RWPE2 (cell line): Measurements from ENCODE around the gene PIM1.

Source experiments
- ATAC-seq: fragments of 200-7000 bp; cut with Tn5 transposase; 3 replicates; pipeline ENCODE4 v1.9.1; 2021; ENCODE audit warnings: low read depth
- DNase-seq: peaks from one replicate; pipeline ENCODE4 v3.0.0-alpha.2; 2020; ENCODE audit warnings: low spot score
- H3K27ac ChIP-seq: fragments of 450-650 bp; 2 replicates; pipeline ENCODE4 v1.5.1; 2017; ENCODE audit warnings: mild to moderate bottlenecking; ENCODE audit not compliant: poor library complexity, severe bottlenecking
- H3K27me3 ChIP-seq: fragments of 250-450 bp; sonication (Bioruptor Pico); 2 replicates; pipeline ENCODE4 v1.5.1; 2021; ENCODE audit warnings: mild to moderate bottlenecking, moderate library complexity; ENCODE audit not compliant: insufficient read depth, poor library complexity, severe bottlenecking
- H3K36me3 ChIP-seq: fragments of 250-450 bp; sonication (Bioruptor Pico); 2 replicates; pipeline ENCODE4 v1.5.1; 2020; ENCODE audit warnings: low read depth, mild to moderate bottlenecking, moderate library complexity
- H3K4me1 ChIP-seq: fragments of 250-450 bp; sonication (Bioruptor Pico); 2 replicates; pipeline ENCODE4 v1.5.1; 2021; ENCODE audit warnings: mild to moderate bottlenecking, moderate library complexity; ENCODE audit not compliant: insufficient read depth, poor library complexity, severe bottlenecking
- H3K4me3 ChIP-seq: fragments of 250-450 bp; sonication (Bioruptor Pico); 2 replicates; pipeline ENCODE4 v1.5.1; 2021; ENCODE audit warnings: mild to moderate bottlenecking, moderate library complexity; ENCODE audit not compliant: severe bottlenecking
- H3K9me3 ChIP-seq: fragments of 250-450 bp; sonication (Bioruptor Pico); 2 replicates; pipeline ENCODE4 v1.5.1; 2021; ENCODE audit warnings: mild to moderate bottlenecking, moderate library complexity; ENCODE audit not compliant: severe bottlenecking
- CTCF ChIP-seq: fragments of 450-650 bp; IDR thresholded peaks from one replicate; pipeline ENCODE4 v1.5.1; 2017; ENCODE audit warnings: mild to moderate bottlenecking, moderate library complexity; ENCODE audit not compliant: poor library complexity, severe bottlenecking

Gene PIM1

GRCh38 chr6:37221585-37222124, 51.7 kb downstream of the PIM1 start:
- DNase-seq = no peak
- H3K27me3 ChIP-seq = no peaks in the 10 kb centered on the region
- H3K9me3 ChIP-seq = no peaks in the 10 kb centered on the region
- no peaks in the 10 kb centered on the region for H3K36me3 ChIP-seq
- ATAC-seq = no peak
- H3K4me3 ChIP-seq = peak overlapping the region; percentile 36
- TF ChIP-seq CTCF = no peak
- no peaks in the 10 kb centered on the region for H3K4me1 ChIP-seq
- peak overlapping the region; percentile 6 for H3K27ac ChIP-seq

GRCh38 chr6:37222125-37222967, 52.4 kb downstream of the PIM1 start:
- H3K27ac ChIP-seq = peak overlapping the region; percentile 6
- peak; percentile 92 for DNase-seq
- peak overlapping the region; percentile 36 for H3K4me3 ChIP-seq

GRCh38 chr6:37222992-37223391, 53.0 kb downstream of the PIM1 start:
- Histone ChIP-seq H3K4me1 (no peaks in the 10 kb centered on the region), H3K27me3 (no peaks in the 10 kb centered on the region), H3K4me3 (peak overlapping the region; percentile 36), H3K9me3 (no peaks in the 10 kb centered on the region), H3K27ac (peak overlapping the region; percentile 6), H3K36me3 (no peaks in the 10 kb centered on the region)
- ATAC-seq (no peak), DNase-seq (no peak)
- no peak for TF ChIP-seq CTCF

More at GRCh38 chr6:37222125-37222967, 52.4 kb downstream of the PIM1 start:
- no peaks in the 10 kb centered on the region for H3K36me3 ChIP-seq
- H3K4me1 ChIP-seq = no peaks in the 10 kb centered on the region
- no peak for TF ChIP-seq CTCF
- peak; percentile 96 for ATAC-seq
- H3K27me3 ChIP-seq = no peaks in the 10 kb centered on the region
- H3K9me3 ChIP-seq = no peaks in the 10 kb centered on the region
